HuH-7 (cell line): ENCODE results near the gene TLR1.
A peak's percentile ranks its signal among the peaks of the same experiment; 100 is the strongest.
"Not testable (repeated sequence)": the region's sequence is repeated elsewhere in the genome, so short reads cannot be mapped to it uniquely, and the experiment has no call there.

Experiments used
- DNase-seq: peaks from one replicate; pipeline ENCODE4 v3.0.0; 2011; ENCODE audit warnings: low spot score

TLR1 gene

DNA sequence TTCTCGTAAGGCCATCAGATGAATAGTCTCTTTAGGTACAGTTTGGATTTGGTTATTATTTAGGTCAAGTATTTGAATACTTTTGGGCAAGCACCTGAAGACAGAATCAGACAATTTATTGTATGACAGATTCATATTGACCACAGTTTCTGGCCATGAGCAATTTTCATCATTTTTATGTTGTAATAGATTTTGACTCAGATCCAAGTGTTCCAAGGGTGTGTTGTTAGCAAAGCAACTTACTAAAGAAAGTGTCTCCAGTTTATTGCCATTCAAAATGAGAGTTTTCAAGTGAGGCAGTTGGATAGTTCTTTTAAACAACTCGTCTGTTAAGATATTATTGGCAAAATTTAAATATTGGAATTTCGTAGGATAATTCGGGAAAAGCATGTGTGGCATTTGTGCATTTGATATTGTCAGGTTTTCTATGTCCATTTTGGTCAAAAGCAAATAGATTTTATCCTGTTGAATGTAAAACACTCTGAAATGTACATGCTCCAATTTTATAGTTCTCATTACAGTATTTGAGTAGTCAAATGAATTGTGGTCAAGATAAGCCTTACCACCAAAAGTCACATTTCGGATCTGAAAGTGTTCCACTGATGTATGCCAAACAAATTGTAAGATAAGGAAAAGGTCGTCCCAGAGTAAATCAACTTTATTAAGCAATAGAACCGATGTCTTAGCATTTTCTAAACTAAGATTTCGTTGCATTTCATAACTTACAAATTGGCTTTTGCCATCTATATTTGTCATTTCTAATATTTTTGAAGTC, 30.2 kb downstream of the TLR1 start:
- no peak for DNase-seq

- not testable (repeated sequence) for DNase-seq
Observed at GRCh38 chr4:38770281-38770680, 34.3 kb downstream of the TLR1 start.

DNA sequence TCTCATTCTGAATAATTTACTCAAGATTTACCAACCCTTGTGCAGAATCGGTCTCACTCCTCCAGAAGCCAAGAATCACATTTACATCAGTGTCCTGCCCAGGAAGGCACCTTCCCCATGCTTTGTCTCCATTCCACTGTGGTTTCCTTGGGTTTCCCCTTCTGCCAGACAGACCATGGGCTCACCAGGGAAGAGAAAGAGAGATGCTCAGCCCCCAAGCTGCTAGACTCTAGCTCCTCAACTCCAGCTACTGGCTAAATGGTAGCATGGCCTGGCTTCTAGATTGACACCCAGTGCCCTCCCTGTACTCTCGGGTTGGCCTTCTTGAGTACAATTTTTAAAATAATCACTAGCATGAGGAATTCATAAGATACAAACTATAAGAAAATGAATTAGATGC, 34.7 kb downstream of the TLR1 start:
- no peak for DNase-seq

DNA sequence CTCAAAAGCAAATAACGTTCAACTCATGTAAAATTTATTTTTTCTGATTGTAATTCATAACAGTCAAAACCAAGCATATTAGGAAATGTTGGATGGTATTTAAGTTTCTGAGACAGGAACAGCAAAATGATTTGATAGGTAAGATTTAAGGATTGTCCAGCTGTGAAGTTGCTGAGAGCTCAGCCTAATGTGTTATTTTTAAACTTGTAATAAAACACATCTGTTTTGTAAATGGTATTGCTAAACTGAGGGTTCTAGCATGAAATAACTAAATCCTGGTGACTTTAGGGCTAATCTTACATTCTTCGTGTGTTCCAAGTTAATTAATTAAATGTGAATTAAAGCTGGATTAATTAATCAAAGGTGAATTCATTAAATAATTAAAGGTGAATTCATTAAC, 35.1 kb downstream of the TLR1 start:
- DNase-seq: no peak

GRCh38 chr4:38768968-38769394, 35.6 kb downstream of the TLR1 start:
- no peak for DNase-seq

- not testable (repeated sequence) for DNase-seq
Observed at GRCh38 chr4:38766940-38767339, 37.7 kb downstream of the TLR1 start.

- no peak for DNase-seq
Observed at GRCh38 chr4:38765382-38765781, 39.2 kb downstream of the TLR1 start.

DNA sequence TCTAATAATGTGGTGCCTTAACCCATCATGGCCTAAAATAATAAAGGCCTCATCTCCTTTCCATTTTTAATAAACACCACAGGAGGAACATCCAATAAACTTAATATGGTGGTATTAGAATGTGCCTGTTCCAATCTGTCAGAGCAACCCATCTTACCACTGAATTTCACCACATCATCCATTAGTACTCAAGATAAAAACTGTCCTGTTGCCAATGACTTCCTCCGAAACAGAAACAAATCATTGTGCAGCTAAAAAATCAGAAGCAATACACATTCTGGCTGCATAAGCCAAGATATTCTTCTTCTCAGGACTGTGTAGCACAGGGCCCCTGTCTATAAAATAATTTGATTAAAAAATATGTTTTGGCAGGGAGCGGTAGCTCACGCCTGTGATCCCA, 40.3 kb downstream of the TLR1 start:
- DNase-seq: no peak

DNA sequence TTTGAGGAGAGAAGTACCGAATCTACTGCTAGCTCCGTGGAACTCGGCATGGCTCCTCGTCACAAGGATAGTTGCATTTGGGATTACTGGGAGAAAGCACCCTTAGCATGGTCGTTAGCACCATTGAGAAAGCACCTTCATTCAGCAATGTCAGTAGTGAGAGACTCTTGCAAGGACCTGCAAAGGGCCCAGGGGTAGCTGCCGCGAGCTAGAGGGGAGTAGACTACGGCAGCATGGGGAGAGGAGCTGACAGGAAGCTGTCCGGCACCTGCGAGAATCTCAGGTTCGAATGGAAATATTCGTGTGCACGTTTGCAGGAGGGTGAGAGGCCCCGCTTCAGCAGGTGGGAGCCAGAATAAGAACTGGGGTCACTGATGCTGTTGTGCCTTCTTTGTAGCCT, 42.0 kb downstream of the TLR1 start:
- no peak for DNase-seq

- no peak for DNase-seq
Observed at GRCh38 chr4:38759790-38760122, 44.8 kb downstream of the TLR1 start.

- peak; percentile 55 for DNase-seq
Observed at GRCh38 chr4:38759113-38759789, 45.3 kb downstream of the TLR1 start.

DNA sequence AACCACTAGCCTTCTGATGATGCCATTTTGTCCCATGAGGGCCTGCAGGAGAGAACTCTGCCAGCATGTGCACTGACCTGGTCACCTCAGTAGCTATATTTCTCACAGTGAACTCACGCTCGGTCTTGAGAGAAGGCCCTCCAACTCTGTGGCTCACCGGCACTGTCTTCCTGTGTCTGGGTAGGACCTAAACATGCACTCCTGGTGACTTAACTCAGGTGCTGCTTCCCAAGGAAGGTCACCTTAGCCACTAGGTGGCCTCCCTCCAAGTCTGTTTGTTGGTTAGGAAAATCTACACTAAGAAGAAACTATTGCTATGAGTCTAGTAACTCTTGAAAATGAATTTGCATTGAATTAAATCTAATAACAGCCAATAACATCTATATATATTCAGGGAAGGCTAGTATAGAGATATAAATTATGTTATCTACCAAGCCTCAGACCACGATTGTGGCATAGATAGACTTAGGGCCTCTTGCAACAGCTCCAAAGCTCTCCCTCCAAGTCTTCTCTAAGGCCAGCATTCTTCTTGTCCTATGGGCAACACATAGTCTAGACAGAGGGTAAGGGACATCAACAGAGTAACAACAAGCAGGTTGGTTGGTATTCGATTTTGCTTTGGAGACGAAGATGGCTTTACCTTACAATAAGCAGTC, 46.5 kb downstream of the TLR1 start:
- DNase-seq: peak; percentile 26

- DNase-seq: no peak
Observed at GRCh38 chr4:38752941-38753806, 51.4 kb downstream of the TLR1 start.

GRCh38 chr4:38752372-38752940, 52.1 kb downstream of the TLR1 start:
- DNase-seq: no peak

- DNase-seq: no peak
Observed at GRCh38 chr4:38751341-38752010, 53.1 kb downstream of the TLR1 start.

- no peak for DNase-seq
Observed at GRCh38 chr4:38749336-38749735, 55.3 kb downstream of the TLR1 start.

GRCh38 chr4:38747629-38748028, 57.0 kb downstream of the TLR1 start:
- DNase-seq: no peak
